ENCODE data around the gene UPB1.

GRCh38 chr22:24576778-24577177 is 81.6 kb downstream of the UPB1 start:
- TF ChIP-seq CTCF (IDR thresholded peaks at IDR 0.05) (no peak), POLR2AphosphoS5 (IDR thresholded peaks at IDR 0.05) (no peak)

Measured in breast epithelium (tissue), 3 donors.